HG03354 (cell line): ENCODE data around the gene PSMA7.

ENCODE experiments used
- ATAC-seq: cut with Tn5 transposase; IDR thresholded peaks from one replicate; pipeline ENCODE4 v1.9.1; 2021; ENCODE audit warnings: mild to moderate bottlenecking; ENCODE audit not compliant: unreplicated experiment, poor library complexity, severe bottlenecking

PSMA7 gene

DNA sequence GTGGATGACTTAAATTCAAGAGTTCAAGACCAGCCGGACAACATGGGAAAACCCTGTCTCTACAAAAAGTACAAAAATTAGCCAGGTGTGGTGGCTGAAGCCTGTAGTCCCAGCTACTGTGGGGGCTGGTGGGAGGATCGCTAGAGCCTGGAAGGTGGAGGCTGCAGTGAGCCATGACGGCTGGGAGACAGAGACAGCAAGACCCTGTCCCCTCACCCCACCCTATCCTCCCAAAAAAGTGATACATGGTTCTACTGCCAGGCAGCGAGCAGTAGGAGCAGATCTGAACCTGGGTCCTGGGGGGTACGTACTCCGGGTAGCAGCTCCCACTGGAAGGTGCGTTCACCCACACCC, 2.2 kb downstream of the PSMA7 start:
- no peak for ATAC-seq

- no peak for ATAC-seq
Observed at GRCh38 chr20:62139636-62140035, 3.6 kb downstream of the PSMA7 start.

DNA sequence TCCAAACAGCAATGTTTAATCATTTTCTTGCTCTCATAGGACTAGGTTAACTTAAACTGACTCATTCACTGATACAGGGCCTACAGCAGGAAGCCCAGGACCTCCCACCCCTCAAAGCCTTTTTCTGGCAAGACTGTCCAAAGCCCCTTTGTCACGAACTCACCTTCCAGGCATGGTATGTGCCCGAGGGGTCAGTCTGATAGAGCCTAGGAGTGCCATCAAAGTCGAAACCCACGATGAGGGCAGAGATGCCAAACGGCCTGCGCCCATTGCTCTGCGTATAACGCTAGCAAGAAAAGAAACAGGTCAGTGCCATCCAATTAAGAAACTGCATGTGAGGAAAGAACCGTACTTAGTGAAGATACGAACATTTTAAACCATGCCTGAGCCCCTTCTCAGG, 4.3 kb downstream of the PSMA7 start:
- no peak for ATAC-seq

GRCh38 chr20:62138204-62138543, 5.0 kb downstream of the PSMA7 start:
- no peak for ATAC-seq

- ATAC-seq, result no peak
Observed at GRCh38 chr20:62137478-62138203, 5.6 kb downstream of the PSMA7 start.

DNA sequence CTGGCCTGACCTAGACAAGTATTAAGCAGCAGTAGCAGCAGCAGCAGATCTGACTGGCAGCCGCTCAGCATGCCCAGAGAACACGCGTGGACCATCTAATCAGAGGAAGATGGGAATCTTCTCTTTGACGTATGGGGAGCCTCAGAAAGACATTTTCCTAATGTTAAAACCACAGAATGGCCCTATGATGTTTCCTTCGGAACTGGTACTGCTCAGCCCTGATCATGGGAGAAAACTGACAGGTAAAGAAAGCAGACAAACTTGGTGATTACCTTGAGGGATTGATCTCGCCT, 6.2 kb downstream of the PSMA7 start:
- no peak for ATAC-seq

DNA sequence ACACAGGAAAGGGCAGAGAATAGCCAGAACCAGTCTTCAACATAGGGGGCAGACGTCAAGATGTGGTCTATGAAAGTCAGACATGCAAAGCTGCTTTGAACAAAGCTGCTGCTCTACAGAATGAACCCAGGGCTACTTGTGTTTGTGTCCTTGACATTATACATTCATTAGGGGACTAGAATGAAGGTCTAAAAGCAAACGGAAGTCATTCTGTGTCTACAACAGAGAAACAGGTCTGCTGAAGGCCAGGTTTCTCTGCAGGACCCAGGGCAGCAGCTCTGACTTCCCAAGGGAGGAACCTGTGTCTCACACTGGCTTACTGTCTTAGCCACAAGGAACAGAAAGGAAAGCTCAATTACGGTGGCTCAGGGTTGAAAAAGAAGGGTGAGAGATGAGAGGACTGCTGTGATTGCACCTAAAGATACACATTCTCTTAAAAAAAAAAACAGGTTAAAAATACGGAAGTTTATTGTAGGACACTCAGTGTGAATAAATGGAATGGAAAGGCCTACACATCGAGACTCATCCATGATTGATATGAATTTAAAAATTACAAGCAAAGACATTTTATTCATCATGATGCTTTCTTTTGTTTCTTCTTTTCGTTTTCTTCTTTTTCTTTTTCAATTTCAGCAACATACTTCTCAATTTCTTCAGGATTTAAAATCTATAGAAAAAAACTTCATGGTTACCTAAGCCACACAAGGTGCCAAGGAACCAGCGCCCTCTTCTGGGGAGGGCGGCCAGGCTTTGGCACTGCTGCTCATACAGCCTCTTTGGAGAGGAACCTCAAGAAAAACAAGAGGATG, 6.7 kb downstream of the PSMA7 start:
- no peak for ATAC-seq

- ATAC-seq, result no peak
Observed at GRCh38 chr20:62135573-62136266, 7.5 kb downstream of the PSMA7 start.

DNA sequence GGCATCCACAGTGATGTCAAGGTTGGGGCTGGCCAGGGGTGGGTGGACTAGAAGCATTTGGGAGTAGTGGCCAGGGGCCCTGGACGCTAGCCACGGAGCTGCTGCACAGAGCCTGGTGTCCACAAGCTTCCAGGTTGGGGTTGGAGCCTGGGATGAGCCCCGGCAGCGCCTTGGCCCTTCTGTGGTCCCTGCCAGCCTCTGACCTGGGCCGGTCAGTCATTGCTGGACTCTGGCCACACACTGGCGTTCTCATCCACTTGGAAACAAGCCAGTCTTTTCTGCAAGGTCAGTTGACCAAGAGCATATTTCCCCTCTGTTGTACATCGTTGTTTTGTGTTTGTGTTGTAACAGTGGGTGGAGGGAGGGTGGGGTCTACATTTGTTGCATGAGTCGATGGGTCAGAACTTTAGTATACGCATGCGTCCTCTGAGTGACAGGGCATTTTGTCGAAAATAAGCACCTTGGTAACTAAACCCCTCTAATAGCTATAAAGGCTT, 8.4 kb downstream of the PSMA7 start:
- ATAC-seq, result no peak

GRCh38 chr20:62133864-62134263, 9.3 kb downstream of the PSMA7 start:
- ATAC-seq, result no peak

DNA sequence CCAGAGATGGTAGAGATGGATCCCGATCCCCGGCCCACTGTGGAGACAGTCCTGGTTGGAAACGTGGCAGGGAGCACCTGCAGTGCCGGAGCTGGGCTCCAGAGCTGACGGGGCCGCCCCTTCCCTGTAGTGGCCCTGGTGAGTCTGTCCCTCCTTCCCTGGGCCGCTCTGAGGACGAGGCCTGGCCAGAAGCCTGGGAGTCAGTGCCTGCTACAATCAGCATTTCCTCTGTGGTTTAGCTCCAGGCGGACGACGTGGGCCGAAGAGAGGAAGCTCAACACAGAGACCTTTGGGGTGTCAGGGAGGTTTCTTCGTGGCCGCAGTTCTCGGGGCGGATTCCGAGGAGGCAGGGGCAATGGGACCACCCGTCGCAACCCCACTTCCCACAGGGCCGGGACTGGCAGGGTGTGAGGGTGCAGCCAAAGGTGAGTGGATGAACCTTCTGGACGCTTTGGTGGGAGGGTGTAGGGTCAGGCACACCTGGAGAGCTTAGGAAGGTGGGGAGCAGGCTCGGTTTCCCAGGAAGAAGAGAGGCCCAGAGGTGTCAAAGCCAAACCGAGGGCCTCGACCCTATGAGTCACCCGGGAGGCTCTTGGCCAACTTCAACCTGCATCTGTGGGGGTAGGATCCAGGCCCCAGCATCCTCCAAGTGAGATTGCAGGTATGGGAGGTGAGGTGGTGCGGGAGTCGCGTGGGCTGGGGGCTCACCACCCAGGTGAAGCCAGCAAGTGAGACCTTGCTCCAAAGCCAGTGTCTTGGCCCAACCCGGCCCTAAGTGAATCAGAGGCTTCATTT, 9.9 kb downstream of the PSMA7 start:
- ATAC-seq, result no peak

GRCh38 chr20:62132421-62132820, 10.8 kb downstream of the PSMA7 start:
- no peak for ATAC-seq

DNA sequence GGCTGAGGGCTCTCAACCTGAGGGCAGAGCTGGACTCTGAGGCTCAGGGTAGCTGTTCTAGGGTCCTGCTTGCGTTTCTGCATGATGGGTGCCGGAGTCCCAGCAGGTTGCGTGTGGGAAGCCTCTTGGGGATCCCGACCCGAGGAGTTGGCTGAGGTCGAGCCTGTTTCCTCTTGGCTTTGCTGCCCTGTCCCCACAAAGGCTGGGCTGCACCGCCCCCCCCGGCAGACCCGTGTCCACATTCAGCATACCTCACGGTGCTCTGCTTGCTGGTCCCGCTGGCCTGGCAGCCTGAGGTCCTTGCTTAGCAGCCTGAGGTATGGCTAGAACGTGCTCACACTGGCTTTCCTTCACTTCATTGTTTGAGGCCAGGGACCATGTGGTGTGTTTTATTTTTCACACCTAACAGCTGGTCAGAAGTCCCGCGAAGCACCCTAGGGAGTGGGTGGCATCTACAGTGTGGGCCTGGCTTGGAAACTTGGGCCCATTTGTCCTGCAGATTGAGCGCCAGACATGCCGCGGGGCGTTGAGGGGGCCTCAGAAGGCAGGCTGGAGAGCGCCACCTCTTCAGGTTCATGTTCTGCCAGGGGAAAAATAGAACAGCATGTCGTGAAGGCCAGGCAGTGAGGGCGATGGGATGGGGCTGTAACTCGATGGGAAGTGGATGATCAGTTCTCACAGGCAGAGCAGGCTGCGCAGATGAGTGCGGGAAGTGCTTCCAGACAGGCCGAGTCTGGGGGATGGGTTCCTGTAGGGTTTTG, 11.5 kb downstream of the PSMA7 start:
- no peak for ATAC-seq

DNA sequence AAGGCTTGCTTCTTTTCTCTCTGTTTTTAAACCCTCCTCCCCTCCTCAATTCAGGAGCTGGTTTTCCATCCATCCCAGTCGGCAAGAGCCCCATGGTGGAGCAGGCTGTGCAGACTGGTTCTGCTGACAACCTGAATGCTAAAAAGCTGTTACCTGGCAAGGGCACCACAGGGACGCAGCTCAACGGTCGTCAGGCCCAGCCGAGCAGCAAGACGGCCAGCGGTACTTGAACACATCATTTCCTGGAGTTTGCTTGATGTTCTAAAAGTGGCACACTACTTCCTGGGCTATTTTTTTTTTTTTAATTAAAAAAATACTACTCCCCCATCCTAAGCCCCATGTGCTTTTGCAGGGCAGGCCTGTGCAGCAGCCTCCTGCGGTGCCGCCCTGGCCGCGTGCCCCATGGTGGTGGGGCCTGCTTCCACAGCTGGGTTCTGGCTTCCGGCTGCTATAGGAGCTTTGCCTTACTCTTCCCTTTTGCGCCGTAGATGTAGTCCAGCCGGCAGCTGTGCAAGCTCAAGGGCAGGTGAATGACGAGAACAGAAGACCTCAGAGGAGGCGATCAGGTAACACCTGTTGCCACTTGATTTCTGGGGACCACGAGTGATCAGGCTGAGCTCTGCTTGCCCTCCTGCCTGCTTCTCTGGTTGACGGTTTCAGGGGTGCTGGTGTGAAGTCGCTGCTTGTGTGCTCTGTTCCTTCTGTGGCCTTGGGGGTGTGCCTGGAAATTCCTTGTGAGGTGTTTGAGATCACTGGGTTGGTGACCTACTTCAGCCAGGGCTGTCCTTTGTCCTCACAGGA, 13.3 kb downstream of the PSMA7 start:
- no peak for ATAC-seq

DNA sequence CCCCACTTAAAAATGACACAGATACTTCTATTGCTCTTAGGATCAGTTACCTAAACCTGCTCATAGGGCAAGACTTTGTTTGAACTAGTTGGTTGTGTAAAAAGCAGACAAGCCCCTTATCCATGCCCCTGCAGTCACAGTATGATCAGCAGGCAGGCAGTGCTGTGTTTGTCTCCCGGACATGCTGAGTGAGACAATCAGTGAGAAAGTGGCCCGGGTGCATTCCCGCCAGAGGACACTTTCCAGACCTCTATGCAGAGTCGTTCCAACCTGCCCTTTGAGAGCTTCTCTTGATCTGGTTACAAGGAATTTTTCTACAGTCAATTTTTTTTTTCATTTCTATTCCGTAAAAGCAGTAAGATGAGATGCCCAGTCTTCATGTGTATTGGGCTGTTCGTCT, 14.7 kb downstream of the PSMA7 start:
- ATAC-seq, result no peak

GRCh38 chr20:62127799-62128198, 15.4 kb downstream of the PSMA7 start:
- ATAC-seq, result no peak

DNA sequence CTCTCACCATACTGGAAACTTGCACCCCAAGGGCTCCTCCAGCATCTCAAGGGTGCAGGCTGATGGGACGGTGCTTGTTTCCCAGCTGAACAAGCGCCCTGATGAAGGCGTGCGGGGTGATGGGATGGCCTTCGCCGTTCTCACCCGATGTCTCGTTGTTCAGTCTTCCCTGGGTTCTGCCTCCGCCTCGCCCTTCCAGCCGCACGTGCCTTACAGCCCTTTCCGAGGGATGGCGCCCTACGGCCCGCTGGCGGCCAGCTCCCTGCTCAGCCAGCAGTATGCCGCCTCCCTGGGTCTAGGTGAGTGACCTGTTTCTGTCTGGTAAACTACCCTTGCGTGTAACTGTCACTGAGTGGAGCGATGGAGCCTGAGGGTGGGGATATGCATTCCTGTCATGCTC, 17.1 kb downstream of the PSMA7 start:
- ATAC-seq, result no peak

- ATAC-seq, result no peak
Observed at GRCh38 chr20:62123450-62124118, 19.6 kb downstream of the PSMA7 start.
